Measurements from ENCODE around the gene ZNF774. TPM values are rescaled to one million over a fixed set of nuclear protein-coding genes. Genes with fewer than 3 reads are reported as not detected.

Gene ZNF774
- total RNA-seq, 1 donor from 2014 or later = 3.3 TPM

GRCh38 chr15:90386221-90386620 is 34.1 kb downstream of the ZNF774 start:
- H3K27ac ChIP-seq (ENCODE audit: low read depth, low read length) = no peak overlapping the region
- H3K27me3 Mint-ChIP-seq (ENCODE audit: low read depth, unreplicated experiment) = no peaks in the 10 kb centered on the region
- peaks cover 14% of the 10 kb centered on the region for H3K4me1 Mint-ChIP-seq (ENCODE audit: low read depth, unreplicated experiment)
- H3K4me3 Mint-ChIP-seq (ENCODE audit: unreplicated experiment) = peak overlapping the region; percentile 70
- no peaks in the 10 kb centered on the region for H3K9me3 ChIP-seq (ENCODE audit: insufficient read depth, low read depth, low read length)
- H2AFZ ChIP-seq (ENCODE audit: low read depth, low read length) = no peak overlapping the region
- H4K20me1 ChIP-seq (ENCODE audit: insufficient read depth, low read length) = peaks cover 21% of the 10 kb centered on the region
- no peak for DNase-seq (ENCODE audit: low read depth)
- H3K27me3 ChIP-seq (ENCODE audit: insufficient read depth, low read length) = no peaks in the 10 kb centered on the region
- H3K36me3 Mint-ChIP-seq (ENCODE audit: low read depth, unreplicated experiment) = peaks cover 7% of the 10 kb centered on the region
- H3K9me3 Mint-ChIP-seq (ENCODE audit: unreplicated experiment) = no peaks in the 10 kb centered on the region
- H3K4me3 ChIP-seq (ENCODE audit: insufficient read depth, low read depth, low read length) = no peak overlapping the region
- H3K36me3 ChIP-seq (ENCODE audit: insufficient read depth, low read length) = peaks cover 6% of the 10 kb centered on the region
- FAIRE-seq = no peak
- no peak overlapping the region for H3K27ac Mint-ChIP-seq (ENCODE audit: unreplicated experiment)
- peaks cover 31% of the 10 kb centered on the region for H3K79me2 ChIP-seq (ENCODE audit: insufficient read depth, low read length)
- TF ChIP-seq EZH2 (IDR thresholded peaks at IDR 0.05; ENCODE audit: insufficient read depth, low read length) = no peak
- peaks cover 18% of the 10 kb centered on the region for H3K4me1 ChIP-seq (ENCODE audit: insufficient read depth, low read length)
- no peak overlapping the region for H3K4me2 ChIP-seq (ENCODE audit: low read length)
- no peak overlapping the region for H3K9ac ChIP-seq (ENCODE audit: low read length)

GRCh38 chr15:90387534-90388461 is 35.7 kb downstream of the ZNF774 start, which contains the start of gene IQGAP1:
IQGAP1 (plus strand) TSS chr15:90388242; CDS start chr15:90388342, 100 bp downstream.
- no peak for FAIRE-seq
- no peaks in the 10 kb centered on the region for H3K27me3 Mint-ChIP-seq (ENCODE audit: low read depth, unreplicated experiment)

GRCh38 chr15:90388462-90389380 is 36.6 kb downstream of the ZNF774 start:
- Mint-ChIP-seq H3K27me3 (ENCODE audit: low read depth, unreplicated experiment) (no peaks in the 10 kb centered on the region), H3K27ac (ENCODE audit: unreplicated experiment) (peak overlapping the region; percentile 97), H3K9me3 (ENCODE audit: unreplicated experiment) (no peaks in the 10 kb centered on the region), H3K4me1 (ENCODE audit: low read depth, unreplicated experiment) (peaks cover 26% of the 10 kb centered on the region), H3K4me3 (ENCODE audit: unreplicated experiment) (peak overlapping the region; percentile 98), H3K36me3 (ENCODE audit: low read depth, unreplicated experiment) (peaks cover 17% of the 10 kb centered on the region)
- no peaks in the 10 kb centered on the region for H3K27me3 ChIP-seq (ENCODE audit: insufficient read depth, low read length)
- no peak for TF ChIP-seq CTCF (IDR thresholded peaks at IDR 0.05; ENCODE audit: insufficient read depth, low read depth, low read length)
- no peak for TF ChIP-seq EZH2 (IDR thresholded peaks at IDR 0.05; ENCODE audit: insufficient read depth, low read length)
- peak overlapping the region; percentile 91 for H3K4me3 ChIP-seq (ENCODE audit: insufficient read depth, low read depth, low read length)
- H3K9me3 ChIP-seq (ENCODE audit: insufficient read depth, low read depth, low read length) = no peaks in the 10 kb centered on the region
- H3K27ac ChIP-seq (ENCODE audit: low read depth, low read length) = peak overlapping the region; percentile 88
- H4K20me1 ChIP-seq (ENCODE audit: insufficient read depth, low read length) = peaks cover 46% of the 10 kb centered on the region
- peak overlapping the region; percentile 29 for H2AFZ ChIP-seq (ENCODE audit: low read depth, low read length)
- no peak for FAIRE-seq
- peaks cover 56% of the 10 kb centered on the region for H3K79me2 ChIP-seq (ENCODE audit: insufficient read depth, low read length)
- peaks cover 20% of the 10 kb centered on the region for H3K36me3 ChIP-seq (ENCODE audit: insufficient read depth, low read length)
- peak; percentile 48 for DNase-seq (ENCODE audit: low read depth)
- H3K4me1 ChIP-seq (ENCODE audit: insufficient read depth, low read length) = peaks cover 21% of the 10 kb centered on the region
- H3K9ac ChIP-seq (ENCODE audit: low read length) = peak overlapping the region; percentile 91
- H3K4me2 ChIP-seq (ENCODE audit: low read length) = peak overlapping the region; percentile 96

More at GRCh38 chr15:90387534-90388461, 35.7 kb downstream of the ZNF774 start, which contains the start of gene IQGAP1:
- H3K4me1 ChIP-seq (ENCODE audit: insufficient read depth, low read length) = peaks cover 21% of the 10 kb centered on the region
- no peaks in the 10 kb centered on the region for H3K9me3 ChIP-seq (ENCODE audit: insufficient read depth, low read depth, low read length)
- H3K9ac ChIP-seq (ENCODE audit: low read length) = peak within 1 kb of the TSS; percentile 91
- Mint-ChIP-seq H3K4me1 (ENCODE audit: low read depth, unreplicated experiment) (peaks cover 26% of the 10 kb centered on the region), H3K36me3 (ENCODE audit: low read depth, unreplicated experiment) (peaks cover 14% of the 10 kb centered on the region), H3K9me3 (ENCODE audit: unreplicated experiment) (no peaks in the 10 kb centered on the region), H3K4me3 (ENCODE audit: unreplicated experiment) (peak within 1 kb of the TSS; percentile 98), H3K27ac (ENCODE audit: unreplicated experiment) (peak within 1 kb of the TSS; percentile 97)
- peak within 1 kb of the TSS; percentile 91 for H3K4me3 ChIP-seq (ENCODE audit: insufficient read depth, low read depth, low read length)
- peaks cover 47% of the 10 kb centered on the region for H3K79me2 ChIP-seq (ENCODE audit: insufficient read depth, low read length)
- peak within 1 kb of the TSS; percentile 96 for H3K4me2 ChIP-seq (ENCODE audit: low read length)
- peak; percentile 84 for DNase-seq (ENCODE audit: low read depth)
- H3K36me3 ChIP-seq (ENCODE audit: insufficient read depth, low read length) = peaks cover 16% of the 10 kb centered on the region
- H3K27me3 ChIP-seq (ENCODE audit: insufficient read depth, low read length) = no peaks in the 10 kb centered on the region
- H4K20me1 ChIP-seq (ENCODE audit: insufficient read depth, low read length) = peaks cover 37% of the 10 kb centered on the region
- TF ChIP-seq EZH2 (IDR thresholded peaks at IDR 0.05; ENCODE audit: insufficient read depth, low read length) = no peak
- peak within 1 kb of the TSS; percentile 88 for H3K27ac ChIP-seq (ENCODE audit: low read depth, low read length)
- H2AFZ ChIP-seq (ENCODE audit: low read depth, low read length) = peak within 1 kb of the TSS; percentile 98

Measured in astrocyte (in vitro differentiated cells and primary cell).